ENCODE results near the gene TMEM255B. TPM values are rescaled to one million over a fixed set of nuclear protein-coding genes. Genes with fewer than 3 reads are reported as not detected.

The TMEM255B gene
- total RNA-seq, 1 experiment from 2014 or later, result 0.61 TPM

DNA sequence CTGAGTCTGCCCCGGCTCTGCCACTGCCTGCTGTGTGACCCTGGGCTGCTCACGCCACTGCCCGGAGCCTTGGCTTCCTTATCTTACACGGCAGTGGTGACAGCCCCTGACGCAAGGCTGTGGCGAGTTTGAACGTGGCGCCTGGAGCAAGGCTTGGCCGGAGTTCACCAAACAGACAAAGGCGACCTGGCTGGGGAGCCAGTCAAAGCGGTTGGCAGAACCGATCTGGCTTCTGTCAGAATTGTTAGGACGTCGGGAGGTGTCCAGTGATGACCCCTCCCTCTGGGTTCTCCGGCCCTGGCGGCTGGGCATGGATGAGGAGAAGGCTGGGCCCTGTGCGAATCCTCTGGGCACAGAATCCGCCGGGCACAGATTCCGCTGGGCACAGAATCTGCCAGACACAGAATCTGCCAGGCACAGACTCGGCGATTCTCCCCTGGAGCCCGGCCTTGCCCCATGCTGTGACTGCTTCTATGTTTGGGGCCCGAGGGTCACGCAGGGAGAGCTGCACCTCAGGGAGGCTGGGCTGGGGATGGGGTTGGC lies 11.7 kb upstream of the TMEM255B start:
- no peak for TF ChIP-seq EZH2 (IDR thresholded peaks at IDR 0.05; ENCODE audit: low read depth)
- TF ChIP-seq, protein P1, sequence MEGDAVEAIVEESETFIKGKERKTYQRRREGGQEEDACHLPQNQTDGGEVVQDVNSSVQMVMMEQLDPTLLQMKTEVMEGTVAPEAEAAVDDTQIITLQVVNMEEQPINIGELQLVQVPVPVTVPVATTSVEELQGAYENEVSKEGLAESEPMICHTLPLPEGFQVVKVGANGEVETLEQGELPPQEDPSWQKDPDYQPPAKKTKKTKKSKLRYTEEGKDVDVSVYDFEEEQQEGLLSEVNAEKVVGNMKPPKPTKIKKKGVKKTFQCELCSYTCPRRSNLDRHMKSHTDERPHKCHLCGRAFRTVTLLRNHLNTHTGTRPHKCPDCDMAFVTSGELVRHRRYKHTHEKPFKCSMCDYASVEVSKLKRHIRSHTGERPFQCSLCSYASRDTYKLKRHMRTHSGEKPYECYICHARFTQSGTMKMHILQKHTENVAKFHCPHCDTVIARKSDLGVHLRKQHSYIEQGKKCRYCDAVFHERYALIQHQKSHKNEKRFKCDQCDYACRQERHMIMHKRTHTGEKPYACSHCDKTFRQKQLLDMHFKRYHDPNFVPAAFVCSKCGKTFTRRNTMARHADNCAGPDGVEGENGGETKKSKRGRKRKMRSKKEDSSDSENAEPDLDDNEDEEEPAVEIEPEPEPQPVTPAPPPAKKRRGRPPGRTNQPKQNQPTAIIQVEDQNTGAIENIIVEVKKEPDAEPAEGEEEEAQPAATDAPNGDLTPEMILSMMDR (conservative IDR thresholded peaks at IDR 0.05), result no peak
- intact Hi-C loops (cut with micrococcal nuclease; ENCODE audit: unreplicated experiment), result no loop called here
- POLR2A ChIA-PET (ENCODE audit: unreplicated experiment), result no interaction called here
- no TSS peak for BruUV-seq (replicated peaks)
- H3F3A ChIP-seq (ENCODE audit: insufficient read depth, low read depth), result peaks cover 23% of the 10 kb centered on the region
- H3K27ac ChIP-seq, result no peak overlapping the region
- H3K4me2 ChIP-seq, result no peak overlapping the region
- H3K4me1 ChIP-seq (replicated peaks; ENCODE audit: insufficient read depth), result peaks cover 10% of the 10 kb centered on the region
- no peaks in the 10 kb centered on the region for H3K36me3 ChIP-seq (ENCODE audit: low read depth)
- H4K20me1 ChIP-seq (ENCODE audit: insufficient read depth), result no peaks in the 10 kb centered on the region
- H3K4me3 ChIP-seq, result no peak overlapping the region
- no peaks in the 10 kb centered on the region for H3K79me2 ChIP-seq (ENCODE audit: low read depth)
- no peaks in the 10 kb centered on the region for H3K9me3 ChIP-seq (ENCODE audit: insufficient read depth, low read depth)
- DNase-seq, result no peak
- H3K9me2 ChIP-seq (ENCODE audit: insufficient read depth), result no peaks in the 10 kb centered on the region
- CTCF ChIA-PET, result no interaction called here
- H2AFZ ChIP-seq, result no peak overlapping the region
- H3K27me3 ChIP-seq (ENCODE audit: insufficient read depth, low read depth), result peaks cover 26% of the 10 kb centered on the region

DNA sequence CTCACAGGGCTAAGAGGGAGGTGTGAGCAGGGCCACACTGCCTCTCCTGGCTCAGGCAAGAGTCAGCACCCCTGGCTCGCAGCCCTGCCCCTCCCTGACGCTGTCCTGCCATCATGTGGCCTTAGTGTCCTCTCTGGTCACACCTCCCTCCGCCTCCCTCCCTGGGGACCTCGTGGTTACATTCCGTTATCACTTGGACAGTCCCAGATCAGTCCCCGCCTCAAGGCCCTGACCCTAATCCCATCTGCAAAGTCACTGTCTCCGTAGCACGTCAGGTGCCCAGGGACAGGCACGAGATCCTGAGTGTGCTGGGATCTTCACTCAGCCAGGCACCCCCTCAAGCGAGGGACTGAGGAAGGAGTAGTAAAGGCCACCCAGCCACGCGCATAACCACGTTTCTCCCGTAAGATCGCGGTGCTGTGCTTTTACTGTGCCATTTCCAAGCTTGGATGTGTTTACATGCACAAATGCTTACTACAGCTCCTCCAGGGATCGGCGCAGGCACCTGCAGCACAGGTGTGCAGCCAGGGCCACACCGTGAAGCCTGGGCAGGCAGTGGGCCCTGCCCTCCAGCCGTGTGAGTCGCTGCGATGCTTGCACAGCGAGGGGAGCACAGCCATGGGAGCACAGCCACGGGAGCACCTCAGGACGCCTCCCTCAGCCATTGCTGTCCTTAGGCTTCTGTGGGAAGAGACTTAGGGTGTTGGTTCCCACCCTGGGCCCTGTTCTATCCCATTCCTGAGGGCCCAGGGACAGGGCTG lies 10.7 kb upstream of the TMEM255B start:
- H3K4me2 ChIP-seq, result no peak overlapping the region
- no peak for TF ChIP-seq EZH2 (IDR thresholded peaks at IDR 0.05; ENCODE audit: low read depth)
- TF ChIP-seq, protein P1 (conservative IDR thresholded peaks at IDR 0.05), result no peak
- no peak overlapping the region for H3K27ac ChIP-seq
- 0 out of 2 replicates have a peak, but pooled peaks cover under 1% of the 10 kb centered on the region for H3K4me1 ChIP-seq (replicated peaks; ENCODE audit: insufficient read depth)
- H3K4me3 ChIP-seq, result no peak overlapping the region
- no peaks in the 10 kb centered on the region for H4K20me1 ChIP-seq (ENCODE audit: insufficient read depth)
- H3K79me2 ChIP-seq (ENCODE audit: low read depth), result no peaks in the 10 kb centered on the region
- DNase-seq, result no peak
- ChIA-PET POLR2A (ENCODE audit: unreplicated experiment) (interaction anchor here (0.5 kb wide), 1 partner anchor 164 kb away, joined by 9 read pairs; no protein-coding TSS in a partner anchor), CTCF (no interaction called here)
- no peaks in the 10 kb centered on the region for H3K36me3 ChIP-seq (ENCODE audit: low read depth)
- intact Hi-C loops (cut with micrococcal nuclease; ENCODE audit: unreplicated experiment), result no loop called here
- no TSS peak for BruUV-seq (replicated peaks)
- H3K27me3 ChIP-seq (ENCODE audit: insufficient read depth, low read depth), result peaks cover 33% of the 10 kb centered on the region
- H3F3A ChIP-seq (ENCODE audit: insufficient read depth, low read depth), result peaks cover 21% of the 10 kb centered on the region
- H2AFZ ChIP-seq, result no peak overlapping the region
- no peaks in the 10 kb centered on the region for H3K9me3 ChIP-seq (ENCODE audit: insufficient read depth, low read depth)
- H3K9me2 ChIP-seq (ENCODE audit: insufficient read depth), result no peaks in the 10 kb centered on the region

DNA sequence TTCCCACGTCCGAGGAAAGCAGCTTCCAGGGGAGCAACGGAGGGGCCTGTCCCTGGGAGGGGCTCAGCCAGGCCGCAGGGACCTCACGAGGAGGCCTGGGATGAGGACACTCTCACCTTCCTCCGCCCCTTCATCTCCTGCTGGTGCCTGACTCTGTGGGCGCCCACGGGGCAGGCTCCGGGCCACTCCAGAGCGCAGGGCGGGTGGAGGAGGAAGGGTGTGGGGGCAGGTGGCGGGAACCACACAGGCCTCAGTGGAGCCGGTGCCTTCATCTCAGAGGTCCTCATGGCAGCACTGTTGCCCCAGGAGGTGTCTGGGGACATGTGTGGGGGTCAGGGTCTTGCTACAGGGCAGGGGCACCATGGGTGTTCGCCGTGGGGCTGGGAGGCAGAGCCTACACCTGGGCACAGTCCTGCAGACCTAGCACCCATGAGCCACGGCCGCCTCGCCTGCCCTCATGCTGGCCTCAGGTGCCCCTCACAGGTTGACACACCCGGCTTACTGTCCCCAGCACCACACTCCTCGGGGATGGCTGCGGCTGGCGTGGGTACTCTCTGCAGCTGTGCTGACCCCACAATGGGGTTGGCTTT lies 10.1 kb upstream of the TMEM255B start:
- H3K9me3 ChIP-seq (ENCODE audit: insufficient read depth, low read depth), result no peaks in the 10 kb centered on the region
- no peaks in the 10 kb centered on the region for H4K20me1 ChIP-seq (ENCODE audit: insufficient read depth)
- no peak overlapping the region for H3K4me2 ChIP-seq
- ChIA-PET POLR2A (ENCODE audit: unreplicated experiment) (no interaction called here), CTCF (no interaction called here)
- no peak overlapping the region for H2AFZ ChIP-seq
- BruUV-seq (replicated peaks), result no TSS peak
- H3K27me3 ChIP-seq (ENCODE audit: insufficient read depth, low read depth), result peaks cover 40% of the 10 kb centered on the region
- DNase-seq, result no peak
- H3K4me3 ChIP-seq, result no peak overlapping the region
- no peak overlapping the region for H3K27ac ChIP-seq
- H3K9me2 ChIP-seq (ENCODE audit: insufficient read depth), result no peaks in the 10 kb centered on the region
- intact Hi-C loops (cut with micrococcal nuclease; ENCODE audit: unreplicated experiment), result no loop called here
- TF ChIP-seq EZH2 (IDR thresholded peaks at IDR 0.05; ENCODE audit: low read depth), result no peak
- TF ChIP-seq, protein P1 (conservative IDR thresholded peaks at IDR 0.05), result no peak
- H3F3A ChIP-seq (ENCODE audit: insufficient read depth, low read depth), result peaks cover 21% of the 10 kb centered on the region
- H3K79me2 ChIP-seq (ENCODE audit: low read depth), result no peaks in the 10 kb centered on the region
- H3K4me1 ChIP-seq (replicated peaks; ENCODE audit: insufficient read depth), result no peaks in the 10 kb centered on the region
- H3K36me3 ChIP-seq (ENCODE audit: low read depth), result no peaks in the 10 kb centered on the region
